ENCODE data around the gene YAF2. TPM values are rescaled to one million over a fixed set of nuclear protein-coding genes. Genes with fewer than 3 reads are reported as not detected.

The YAF2 gene
- total and polyA plus RNA-seq, 2 of the 13 experiments (the other 11 are each of a cell fraction or from before 2014, with no cell fraction given), result 8.4 to 11.7 TPM

GRCh38 chr12:42162965-42163364 lies 75.1 kb downstream of the YAF2 start (continued):
- no peak for TF ChIP-seq AHDC1 (CRISPR knock-in tag; IDR thresholded peaks at IDR 0.05; ENCODE audit: borderline replicate concordance)
- TF ChIP-seq FOXK2 (IDR thresholded peaks at IDR 0.05), result no peak
- TF ChIP-seq SUZ12 (IDR thresholded peaks at IDR 0.05; ENCODE audit: low read depth, low read length), result no peak

GRCh38 chr12:42162193-42162592 lies 75.9 kb downstream of the YAF2 start:
- BruUV-seq (replicated peaks), result no TSS peak
- no peaks in the 10 kb centered on the region for H3K27me3 ChIP-seq (ENCODE audit: control insufficient read depth in 1 of 2, insufficient read depth in 2 of 2, low read length in 2 of 2)
- POLR2A ChIA-PET, result no interaction called here
- no peaks in the 10 kb centered on the region for H3K9me3 ChIP-seq (ENCODE audit: low read length)
- FAIRE-seq (no peak), ATAC-seq (no peak), DNase-seq (ENCODE audit: low spot score) (no peak)
- H4K20me1 ChIP-seq (ENCODE audit: insufficient read depth, low read length), result no peaks in the 10 kb centered on the region
- no peaks in the 10 kb centered on the region for H3K4me1 ChIP-seq (ENCODE audit: insufficient read depth, low read length)
- H3K36me3 ChIP-seq (replicated peaks in 1 of 2; ENCODE audit: control insufficient read depth in 1 of 2, insufficient read depth in 2 of 2, low read length in 2 of 2), result peaks cover 0 to 10% of the 10 kb centered on the region in 2 experiments; a peak in 4 of 5 replicates
- no peak overlapping the region for H2AFZ ChIP-seq (ENCODE audit: low read length)
- in situ Hi-C loops (cut with HindIII; ENCODE audit: extremely low pct_ligation_motif_present, low pct_unique_long_range_greater_than_20kb) (no loop called here), intact Hi-C loops (cut with micrococcal nuclease; ENCODE audit: unreplicated experiment) (no loop called here)
- TF ChIP-seq ZNF720 (CRISPR knock-in tag; IDR thresholded peaks at IDR 0.05) (no peak), ZNF232 (CRISPR knock-in tag; IDR thresholded peaks at IDR 0.05; ENCODE audit: borderline replicate concordance) (no peak), TRAFD1 (CRISPR knock-in tag; IDR thresholded peaks at IDR 0.05; ENCODE audit: borderline replicate concordance) (no peak), DR1 (CRISPR knock-in tag; IDR thresholded peaks at IDR 0.05) (no peak)
- H3K9ac ChIP-seq (ENCODE audit: insufficient read depth, low read depth, low read length), result no peak overlapping the region
- H3K27ac ChIP-seq (ENCODE audit: extremely low read length, insufficient read depth, low read length), result no peak overlapping the region
- CTCF ChIA-PET (ENCODE audit: low intra/inter-chr PET ratio, low total read pairs), result no interaction called here
- H3K4me2 ChIP-seq (ENCODE audit: low read depth, low read length), result no peak overlapping the region
- H3K4me3 ChIP-seq (replicated peaks in 1 of 3; ENCODE audit: insufficient read depth in 1 of 3, low read depth in 2 of 3, low read length in 3 of 3), result no peak overlapping the region
- no peaks in the 10 kb centered on the region for H3K79me2 ChIP-seq (ENCODE audit: insufficient read depth, low read length)

Measured in HepG2 (cell line).